ENCODE measurements around the gene IGSF23.

The IGSF23 gene

GRCh38 chr19:44645407-44646048 is 32.2 kb downstream of the IGSF23 start:
- peak overlapping the region; percentile 27 for H3K4me3 ChIP-seq (replicated peaks; ENCODE audit: low read depth, low read length)
- no peak for TF ChIP-seq CTCF (IDR thresholded peaks at IDR 0.05; ENCODE audit: low read length, missing control alignments)
- DNase-seq (ENCODE audit: low read depth) = no peak

- DNase-seq (ENCODE audit: low read depth) = no peak
- H3K4me3 ChIP-seq (replicated peaks; ENCODE audit: low read depth, low read length) = no peak overlapping the region
- no peak for TF ChIP-seq CTCF (IDR thresholded peaks at IDR 0.05; ENCODE audit: low read length, missing control alignments)
Measured at GRCh38 chr19:44646049-44646416, 32.7 kb downstream of the IGSF23 start.

DNA sequence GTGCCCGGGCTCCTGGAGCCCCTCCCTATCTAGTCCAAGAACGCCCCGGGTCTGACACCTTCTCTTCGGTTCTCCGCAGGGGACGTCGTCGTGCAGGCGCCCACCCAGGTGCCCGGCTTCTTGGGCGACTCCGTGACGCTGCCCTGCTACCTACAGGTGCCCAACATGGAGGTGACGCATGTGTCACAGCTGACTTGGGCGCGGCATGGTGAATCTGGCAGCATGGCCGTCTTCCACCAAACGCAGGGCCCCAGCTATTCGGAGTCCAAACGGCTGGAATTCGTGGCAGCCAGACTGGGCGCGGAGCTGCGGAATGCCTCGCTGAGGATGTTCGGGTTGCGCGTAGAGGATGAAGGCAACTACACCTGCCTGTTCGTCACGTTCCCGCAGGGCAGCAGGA is 33.8 kb downstream of the IGSF23 start:
- no peak overlapping the region for H3K4me3 ChIP-seq (replicated peaks; ENCODE audit: low read depth, low read length)
- TF ChIP-seq CTCF (IDR thresholded peaks at IDR 0.05; ENCODE audit: low read length, missing control alignments) = no peak
- DNase-seq (ENCODE audit: low read depth) = no peak

DNA sequence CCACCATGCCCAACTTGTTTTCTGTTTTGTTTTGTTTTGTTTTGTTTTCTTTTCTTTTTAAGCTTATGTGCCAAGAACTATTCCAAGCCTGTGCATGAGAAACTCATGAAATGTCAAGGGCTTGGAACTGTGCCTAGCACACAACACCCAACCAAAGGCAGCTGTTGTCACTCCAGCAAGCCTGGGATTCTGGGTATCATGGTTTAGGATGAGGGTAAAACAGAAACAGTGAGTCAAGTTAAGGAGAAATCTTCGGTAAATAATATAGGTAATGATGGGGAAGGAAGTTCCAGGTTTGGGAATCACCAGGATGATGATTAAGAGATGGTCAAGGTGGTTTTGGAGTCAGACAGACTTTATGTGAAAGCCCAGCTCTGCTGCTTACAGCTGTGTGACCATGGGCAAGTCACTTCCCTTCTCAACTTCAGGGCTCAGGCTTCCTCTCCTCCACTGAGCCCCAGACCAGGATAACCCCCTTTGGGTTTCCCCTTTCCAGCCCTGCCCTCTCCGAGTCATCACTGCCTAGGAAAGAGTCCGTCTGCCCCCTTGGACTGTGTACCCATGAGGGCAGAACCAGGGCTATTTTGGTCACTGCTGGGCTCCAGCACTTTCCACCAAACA is 35.4 kb downstream of the IGSF23 start:
- H3K4me3 ChIP-seq (replicated peaks; ENCODE audit: low read depth, low read length) = no peak overlapping the region
- peak; percentile 90 for DNase-seq (ENCODE audit: low read depth)
- no peak for TF ChIP-seq CTCF (IDR thresholded peaks at IDR 0.05; ENCODE audit: low read length, missing control alignments)

DNA sequence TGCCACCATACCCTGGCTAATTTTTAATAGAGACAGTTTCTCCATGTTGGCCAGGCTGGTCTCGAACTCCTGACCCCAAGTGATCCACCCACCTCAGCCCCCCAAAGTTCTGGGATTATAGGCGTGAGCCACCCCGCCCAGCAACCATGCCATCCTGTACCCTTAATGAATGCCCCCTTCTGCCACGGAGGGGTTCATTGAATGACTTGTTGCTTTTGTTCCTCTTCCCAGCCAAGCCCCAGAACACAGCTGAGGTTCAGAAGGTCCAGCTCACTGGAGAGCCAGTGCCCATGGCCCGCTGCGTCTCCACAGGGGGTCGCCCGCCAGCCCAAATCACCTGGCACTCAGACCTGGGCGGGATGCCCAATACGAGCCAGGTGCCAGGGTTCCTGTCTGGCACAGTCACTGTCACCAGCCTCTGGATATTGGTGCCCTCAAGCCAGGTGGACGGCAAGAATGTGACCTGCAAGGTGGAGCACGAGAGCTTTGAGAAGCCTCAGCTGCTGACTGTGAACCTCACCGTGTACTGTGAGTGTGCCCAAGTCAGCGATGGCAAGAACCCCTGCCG is 36.3 kb downstream of the IGSF23 start:
- H3K4me3 ChIP-seq (replicated peaks; ENCODE audit: low read depth, low read length) = no peak overlapping the region

DNA sequence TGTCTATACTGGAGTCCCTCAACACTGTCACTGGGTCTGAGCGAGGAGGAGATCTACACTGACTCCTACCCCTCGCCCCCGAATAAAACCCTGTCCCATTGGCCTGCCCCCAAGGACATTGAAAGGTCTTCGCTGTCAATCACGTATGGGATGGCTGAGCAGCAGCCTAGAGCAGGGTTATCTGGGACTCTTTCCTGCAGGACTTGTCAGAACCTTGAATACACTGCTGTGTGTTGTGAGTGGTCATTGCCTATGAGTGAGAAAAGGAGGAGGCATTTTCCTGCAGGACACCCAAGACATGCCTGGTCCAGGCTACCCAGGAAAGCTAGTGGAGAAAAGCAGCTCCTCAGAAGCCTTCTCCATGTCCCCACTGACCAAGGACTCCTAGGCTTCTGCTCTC is 40.0 kb downstream of the IGSF23 start:
- H3K4me3 ChIP-seq (replicated peaks; ENCODE audit: low read depth, low read length) = no peak overlapping the region
- no peak for TF ChIP-seq CTCF (IDR thresholded peaks at IDR 0.05; ENCODE audit: low read length, missing control alignments)
- no peak for DNase-seq (ENCODE audit: low read depth)

More for the DNA sequence above, 36.3 kb downstream of the IGSF23 start:
- no peak for DNase-seq (ENCODE audit: low read depth)
- no peak for TF ChIP-seq CTCF (IDR thresholded peaks at IDR 0.05; ENCODE audit: low read length, missing control alignments)

Data from fibroblast of pulmonary artery (primary cell).